HG03442 (cell line): ENCODE data around the gene GAGE2A.
"Not testable (repeated sequence)": the region's sequence is repeated elsewhere in the genome, so short reads cannot be mapped to it uniquely, and the experiment has no call there.

Experiments used
- ATAC-seq: cut with Tn5 transposase; IDR thresholded peaks from one replicate; pipeline ENCODE4 v1.9.1; 2021; ENCODE audit warnings: mild to moderate bottlenecking, moderate library complexity; ENCODE audit not compliant: unreplicated experiment

The GAGE2A gene, protein sequence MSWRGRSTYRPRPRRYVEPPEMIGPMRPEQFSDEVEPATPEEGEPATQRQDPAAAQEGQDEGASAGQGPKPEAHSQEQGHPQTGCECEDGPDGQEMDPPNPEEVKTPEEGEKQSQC

DNA sequence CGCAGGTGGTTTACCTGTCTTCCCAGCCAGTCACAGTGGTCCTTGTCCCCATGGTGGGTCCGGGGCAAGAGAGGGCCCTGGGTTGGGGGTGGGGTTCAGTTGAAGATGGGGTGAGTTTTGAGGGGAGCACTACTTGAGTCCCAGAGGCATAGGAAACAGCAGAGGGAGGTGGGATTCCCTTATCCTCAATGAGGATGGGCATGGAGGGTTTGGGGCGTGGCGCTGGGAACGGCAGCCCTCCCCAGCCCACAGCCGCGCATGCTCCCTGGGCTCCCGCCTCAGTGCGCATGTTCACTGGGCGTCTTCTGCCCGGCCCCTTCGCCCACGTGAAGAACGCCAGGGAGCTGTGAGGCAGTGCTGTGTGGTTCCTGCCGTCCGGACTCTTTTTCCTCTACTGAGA lies at the start of gene GAGE2A:
Gene GAGE2A (plus strand): TSS at position 301 of the 400 bp plus-strand sequence. CDS start 1,155 bp downstream, outside the sequence.
- ATAC-seq: not testable (repeated sequence)

DNA sequence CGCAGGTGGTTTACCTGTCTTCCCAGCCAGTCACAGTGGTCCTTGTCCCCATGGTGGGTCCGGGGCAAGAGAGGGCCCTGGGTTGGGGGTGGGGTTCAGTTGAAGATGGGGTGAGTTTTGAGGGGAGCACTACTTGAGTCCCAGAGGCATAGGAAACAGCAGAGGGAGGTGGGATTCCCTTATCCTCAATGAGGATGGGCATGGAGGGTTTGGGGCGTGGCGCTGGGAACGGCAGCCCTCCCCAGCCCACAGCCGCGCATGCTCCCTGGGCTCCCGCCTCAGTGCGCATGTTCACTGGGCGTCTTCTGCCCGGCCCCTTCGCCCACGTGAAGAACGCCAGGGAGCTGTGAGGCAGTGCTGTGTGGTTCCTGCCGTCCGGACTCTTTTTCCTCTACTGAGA lies 47.9 kb upstream of the GAGE2A start, which contains the start of gene GAGE12D:
Gene GAGE12D (plus strand): TSS at position 301 of the 400 bp plus-strand sequence. CDS start 1,155 bp downstream, outside the sequence.
- ATAC-seq: not testable (repeated sequence)

DNA sequence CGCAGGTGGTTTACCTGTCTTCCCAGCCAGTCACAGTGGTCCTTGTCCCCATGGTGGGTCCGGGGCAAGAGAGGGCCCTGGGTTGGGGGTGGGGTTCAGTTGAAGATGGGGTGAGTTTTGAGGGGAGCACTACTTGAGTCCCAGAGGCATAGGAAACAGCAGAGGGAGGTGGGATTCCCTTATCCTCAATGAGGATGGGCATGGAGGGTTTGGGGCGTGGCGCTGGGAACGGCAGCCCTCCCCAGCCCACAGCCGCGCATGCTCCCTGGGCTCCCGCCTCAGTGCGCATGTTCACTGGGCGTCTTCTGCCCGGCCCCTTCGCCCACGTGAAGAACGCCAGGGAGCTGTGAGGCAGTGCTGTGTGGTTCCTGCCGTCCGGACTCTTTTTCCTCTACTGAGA lies 38.3 kb upstream of the GAGE2A start, which contains the start of gene GAGE12E:
Gene GAGE12E (plus strand): TSS at position 301 of the 400 bp plus-strand sequence. CDS start 1,155 bp downstream, outside the sequence.
- not testable (repeated sequence) for ATAC-seq

DNA sequence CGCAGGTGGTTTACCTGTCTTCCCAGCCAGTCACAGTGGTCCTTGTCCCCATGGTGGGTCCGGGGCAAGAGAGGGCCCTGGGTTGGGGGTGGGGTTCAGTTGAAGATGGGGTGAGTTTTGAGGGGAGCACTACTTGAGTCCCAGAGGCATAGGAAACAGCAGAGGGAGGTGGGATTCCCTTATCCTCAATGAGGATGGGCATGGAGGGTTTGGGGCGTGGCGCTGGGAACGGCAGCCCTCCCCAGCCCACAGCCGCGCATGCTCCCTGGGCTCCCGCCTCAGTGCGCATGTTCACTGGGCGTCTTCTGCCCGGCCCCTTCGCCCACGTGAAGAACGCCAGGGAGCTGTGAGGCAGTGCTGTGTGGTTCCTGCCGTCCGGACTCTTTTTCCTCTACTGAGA lies 28.8 kb upstream of the GAGE2A start, which contains the start of gene GAGE12F:
Gene GAGE12F (plus strand): TSS at position 301 of the 400 bp plus-strand sequence. CDS start 1,155 bp downstream, outside the sequence.
- ATAC-seq: not testable (repeated sequence)

DNA sequence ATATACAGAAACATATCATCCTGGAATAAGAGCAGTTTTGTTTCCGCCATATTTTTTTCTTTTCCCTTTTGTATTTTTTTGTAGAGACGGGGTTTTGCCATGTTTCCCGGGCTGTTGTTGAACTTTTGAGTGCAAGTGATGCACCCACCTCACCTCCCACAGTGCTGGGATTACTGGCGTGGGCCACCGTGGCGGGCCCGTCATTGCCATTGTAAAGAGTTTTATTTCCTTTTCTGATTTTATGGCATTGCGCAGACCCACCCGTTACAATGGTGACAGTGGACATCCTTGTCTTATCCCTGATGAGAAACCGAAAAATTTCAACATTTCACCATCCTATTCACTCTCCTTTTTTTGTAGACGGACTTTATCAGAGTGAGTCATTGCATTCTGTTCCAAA lies 20.6 kb upstream of the GAGE2A start:
- ATAC-seq: not testable (repeated sequence)

DNA sequence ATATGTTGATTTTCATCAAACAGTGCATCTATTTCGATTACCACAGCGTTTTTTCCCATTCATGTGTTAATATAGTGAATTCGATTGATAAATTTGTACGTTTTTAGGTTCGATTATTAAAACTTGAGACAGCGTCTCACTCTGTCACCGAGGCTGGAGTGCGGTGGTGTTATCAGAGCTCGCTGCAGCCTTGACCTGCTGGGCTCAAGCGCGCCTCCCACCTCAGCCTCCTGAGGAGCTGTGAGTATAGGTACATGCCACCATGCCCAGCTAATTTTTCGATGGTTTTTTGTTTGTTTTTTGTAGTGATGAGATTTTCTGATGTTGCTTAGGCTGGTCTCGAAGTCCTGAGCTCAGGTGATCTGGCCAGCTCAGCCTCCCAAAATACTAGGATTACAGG lies 20.1 kb upstream of the GAGE2A start:
- not testable (repeated sequence) for ATAC-seq

DNA sequence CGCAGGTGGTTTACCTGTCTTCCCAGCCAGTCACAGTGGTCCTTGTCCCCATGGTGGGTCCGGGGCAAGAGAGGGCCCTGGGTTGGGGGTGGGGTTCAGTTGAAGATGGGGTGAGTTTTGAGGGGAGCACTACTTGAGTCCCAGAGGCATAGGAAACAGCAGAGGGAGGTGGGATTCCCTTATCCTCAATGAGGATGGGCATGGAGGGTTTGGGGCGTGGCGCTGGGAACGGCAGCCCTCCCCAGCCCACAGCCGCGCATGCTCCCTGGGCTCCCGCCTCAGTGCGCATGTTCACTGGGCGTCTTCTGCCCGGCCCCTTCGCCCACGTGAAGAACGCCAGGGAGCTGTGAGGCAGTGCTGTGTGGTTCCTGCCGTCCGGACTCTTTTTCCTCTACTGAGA lies 19.2 kb upstream of the GAGE2A start, which contains the start of gene GAGE12G:
Gene GAGE12G (plus strand): TSS at position 301 of the 400 bp plus-strand sequence. CDS start 1,155 bp downstream, outside the sequence.
- not testable (repeated sequence) for ATAC-seq

DNA sequence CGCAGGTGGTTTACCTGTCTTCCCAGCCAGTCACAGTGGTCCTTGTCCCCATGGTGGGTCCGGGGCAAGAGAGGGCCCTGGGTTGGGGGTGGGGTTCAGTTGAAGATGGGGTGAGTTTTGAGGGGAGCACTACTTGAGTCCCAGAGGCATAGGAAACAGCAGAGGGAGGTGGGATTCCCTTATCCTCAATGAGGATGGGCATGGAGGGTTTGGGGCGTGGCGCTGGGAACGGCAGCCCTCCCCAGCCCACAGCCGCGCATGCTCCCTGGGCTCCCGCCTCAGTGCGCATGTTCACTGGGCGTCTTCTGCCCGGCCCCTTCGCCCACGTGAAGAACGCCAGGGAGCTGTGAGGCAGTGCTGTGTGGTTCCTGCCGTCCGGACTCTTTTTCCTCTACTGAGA lies 9.6 kb upstream of the GAGE2A start, which contains the start of gene GAGE12H:
Gene GAGE12H (plus strand): TSS at position 301 of the 400 bp plus-strand sequence. CDS start 1,155 bp downstream, outside the sequence.
- not testable (repeated sequence) for ATAC-seq

DNA sequence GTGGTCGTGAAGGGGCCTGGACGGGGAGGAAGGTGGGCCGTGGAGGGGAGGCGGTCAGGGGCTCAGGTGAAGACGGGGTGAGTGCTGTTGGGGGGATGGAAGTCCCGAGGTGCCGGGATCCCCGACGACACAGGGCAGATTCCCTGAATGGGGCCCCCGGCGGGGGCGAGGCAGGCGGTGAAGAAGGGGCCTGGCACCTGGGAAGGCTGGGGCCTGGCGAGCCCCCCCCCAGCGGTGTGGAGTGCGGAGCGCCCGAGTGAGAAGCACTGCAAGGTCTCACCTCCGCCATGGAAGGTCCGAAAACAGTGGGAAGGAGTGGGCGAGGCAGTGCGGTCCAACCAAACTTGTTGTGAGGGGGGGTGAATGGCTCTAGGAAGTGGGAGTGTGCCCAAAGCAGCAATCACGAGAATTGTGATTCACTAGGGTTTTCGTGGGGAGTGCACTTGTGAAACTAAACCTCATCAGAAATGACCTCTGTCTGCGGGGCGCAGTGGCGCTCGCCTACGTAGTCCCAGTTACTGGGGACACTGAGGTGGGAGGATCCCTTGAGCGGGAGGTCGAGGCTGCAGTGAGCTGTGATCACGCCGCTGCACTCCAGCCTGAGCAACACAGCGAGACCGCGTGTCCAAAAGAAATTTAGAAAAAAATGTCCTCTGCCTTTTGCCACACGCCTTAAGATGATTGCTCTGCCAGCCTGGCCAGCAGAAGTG lies 628 bp downstream of the GAGE2A start:
- not testable (repeated sequence) for ATAC-seq

DNA sequence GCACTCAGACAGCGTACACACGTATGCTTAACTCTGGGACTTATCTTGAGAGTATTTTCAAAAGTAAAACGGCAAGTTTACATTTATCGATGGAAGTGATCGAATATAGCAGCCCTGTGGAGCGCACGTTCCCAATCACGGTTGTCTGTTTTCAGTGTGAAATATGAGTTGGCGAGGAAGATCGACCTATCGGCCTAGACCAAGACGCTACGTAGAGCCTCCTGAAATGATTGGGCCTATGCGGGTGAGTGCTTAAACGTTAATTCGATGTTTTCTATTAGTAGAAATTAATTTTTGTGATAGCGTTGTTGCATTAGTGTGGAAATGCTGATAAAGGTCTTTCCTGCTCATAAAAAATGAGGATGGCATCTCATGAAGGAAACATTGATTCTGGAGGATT lies 1.2 kb downstream of the GAGE2A start:
- ATAC-seq: not testable (repeated sequence)

DNA sequence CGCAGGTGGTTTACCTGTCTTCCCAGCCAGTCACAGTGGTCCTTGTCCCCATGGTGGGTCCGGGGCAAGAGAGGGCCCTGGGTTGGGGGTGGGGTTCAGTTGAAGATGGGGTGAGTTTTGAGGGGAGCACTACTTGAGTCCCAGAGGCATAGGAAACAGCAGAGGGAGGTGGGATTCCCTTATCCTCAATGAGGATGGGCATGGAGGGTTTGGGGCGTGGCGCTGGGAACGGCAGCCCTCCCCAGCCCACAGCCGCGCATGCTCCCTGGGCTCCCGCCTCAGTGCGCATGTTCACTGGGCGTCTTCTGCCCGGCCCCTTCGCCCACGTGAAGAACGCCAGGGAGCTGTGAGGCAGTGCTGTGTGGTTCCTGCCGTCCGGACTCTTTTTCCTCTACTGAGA lies 9.4 kb downstream of the GAGE2A start, which contains the start of gene GAGE1:
Gene GAGE1 (plus strand): TSS at position 301 of the 400 bp plus-strand sequence. CDS start 1,155 bp downstream, outside the sequence.
- ATAC-seq: not testable (repeated sequence)

DNA sequence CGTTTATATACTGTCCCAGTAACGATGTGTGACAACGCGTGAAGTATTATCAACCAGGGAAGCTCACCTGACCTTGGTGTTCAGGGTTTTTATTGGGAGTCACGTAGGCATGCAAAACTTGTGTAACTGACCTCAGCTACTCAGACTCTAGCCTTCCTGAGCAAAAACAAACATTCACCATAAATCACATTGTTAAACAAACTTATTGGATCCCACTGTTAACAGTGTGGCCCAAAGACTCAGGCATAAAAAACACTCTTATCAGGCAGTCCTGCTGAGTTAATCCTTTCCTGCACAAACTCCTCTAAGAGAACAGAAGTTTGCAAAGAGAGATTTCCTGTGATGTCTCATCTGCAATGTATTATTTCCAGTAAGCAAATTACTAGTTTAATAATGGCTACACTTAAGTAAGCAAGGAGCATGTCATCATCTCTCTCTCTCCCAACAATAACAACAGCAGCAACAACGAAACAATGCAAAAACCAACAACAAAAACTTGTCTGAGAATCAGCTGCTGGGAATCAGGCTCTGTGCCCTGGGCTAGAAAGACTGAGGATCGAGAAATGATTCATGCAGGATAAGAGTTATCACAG lies 21.5 kb downstream of the GAGE2A start:
- no peak for ATAC-seq

DNA sequence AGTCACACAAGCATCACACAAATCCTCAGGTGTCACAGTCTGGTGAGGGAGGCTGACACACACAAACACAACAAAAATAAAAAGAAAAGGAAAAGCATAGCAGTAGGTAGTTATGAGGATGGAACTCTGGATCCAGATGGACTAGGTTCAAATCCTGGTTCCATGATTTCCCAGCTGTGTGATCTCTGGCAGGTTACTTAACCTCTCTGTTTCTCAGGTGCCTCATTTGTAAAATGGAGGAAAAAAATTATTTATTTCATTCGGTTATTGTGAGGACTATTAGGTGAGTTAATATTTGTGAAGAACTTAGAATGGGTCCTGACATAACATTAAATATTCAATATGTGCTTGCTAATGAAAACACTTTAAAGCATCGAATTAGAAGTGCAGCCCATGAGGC lies 29.3 kb downstream of the GAGE2A start:
- ATAC-seq: no peak

DNA sequence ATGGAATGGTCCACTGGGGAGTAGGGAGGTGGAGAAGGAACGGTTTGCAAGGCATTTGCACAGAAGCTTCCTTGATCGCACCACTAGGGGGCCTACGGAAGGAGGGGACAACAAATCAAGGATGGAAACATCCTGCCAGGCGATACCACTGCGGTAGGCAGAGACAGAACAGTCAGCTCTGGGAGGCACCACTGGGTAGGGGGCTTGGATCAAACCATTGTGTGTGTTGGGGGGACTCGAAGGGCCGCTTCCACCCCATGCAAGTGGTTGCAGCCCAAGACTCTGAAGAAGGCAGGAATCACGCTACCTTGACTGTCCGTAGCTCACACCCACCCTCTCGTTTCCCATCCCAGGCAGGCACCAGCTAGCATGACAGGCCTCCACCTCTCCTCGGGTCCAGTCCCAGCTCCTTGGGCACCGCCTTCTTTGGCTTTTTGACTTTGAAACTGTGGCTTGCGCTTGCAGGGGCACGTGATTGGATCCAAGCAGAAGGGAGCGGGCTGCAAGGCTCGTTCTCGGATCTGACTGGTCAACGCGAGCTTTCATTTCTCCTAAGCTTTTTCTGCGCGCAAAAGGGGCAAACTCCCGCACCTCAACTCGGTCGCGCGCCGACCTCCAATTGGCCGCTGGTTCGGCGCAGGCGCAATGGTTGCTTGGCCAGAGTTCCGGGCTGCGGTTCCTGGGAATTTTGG lies 37.9 kb downstream of the GAGE2A start:
- ATAC-seq: no peak

DNA sequence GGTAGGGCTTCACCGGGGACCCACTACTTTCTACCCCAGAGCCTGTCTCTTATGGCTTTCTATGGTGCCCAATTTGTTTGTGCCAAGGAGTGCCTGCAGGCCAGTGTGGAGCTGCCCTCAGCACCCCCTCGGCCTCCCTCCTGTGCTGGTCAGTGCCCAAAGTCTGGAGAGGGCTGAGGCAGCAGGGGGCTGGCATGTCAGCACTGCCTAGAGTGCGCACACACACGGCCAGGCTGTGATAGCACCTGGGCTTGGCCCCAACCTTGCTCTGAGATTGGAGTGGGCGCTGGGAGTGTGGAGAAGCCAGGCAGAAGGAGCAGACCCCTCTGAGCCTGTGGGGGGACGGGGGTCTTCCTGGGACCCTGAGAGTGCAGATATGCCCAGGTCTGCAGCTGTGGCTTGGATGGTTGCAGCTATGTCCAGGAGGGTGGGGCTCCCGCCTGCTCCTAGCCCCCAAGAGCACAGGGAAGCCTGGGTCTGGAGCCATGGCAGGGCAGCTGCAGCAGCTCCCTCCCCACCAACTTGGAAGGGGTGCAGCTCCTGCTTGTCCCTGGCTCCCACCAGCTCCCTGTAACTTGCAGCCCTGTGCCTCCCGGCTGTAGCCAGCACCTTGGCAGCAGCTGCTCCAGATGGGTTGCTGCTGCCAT lies 55.8 kb downstream of the GAGE2A start:
- ATAC-seq: no peak
